HEK293 (cell line): ENCODE results near the gene GAS7.

Experiments used
- CTCF ChIA-PET: fragments of 350-600 bp; formaldehyde crosslinking; extraction: SDS; loops from one replicate; lab custom pipeline; 2021; ENCODE audit warnings: antibody characterized with exemption; lab: Yijun Ruan, JAX
- POLR2A ChIA-PET: fragments of 300-600 bp; formaldehyde crosslinking; extraction: SDS; loops from one replicate; lab custom pipeline; 2020; ENCODE audit warnings: antibody characterized with exemption, inconsistent platforms; lab: Yijun Ruan, JAX
- H3K27ac ChIP-seq: fragments of 200-500 bp; sonication (Bioruptor generic); 2 replicates; pipeline ENCODE4 v1.5.1; 2014; ENCODE audit warnings: low read depth, low read length, control low read depth, inconsistent platforms; ENCODE audit errors: extremely low read depth
- H3K36me3 ChIP-seq, 2 experiments: fragments of 200-500 bp in 1 of 2; sonication (Bioruptor generic) in 1 of 2; 1 replicate in 1 of 2; 2 replicates in 1 of 2; pipeline ENCODE4 v1.5.1; 2014 to 2017; ENCODE audit warnings: inconsistent platforms in 2 of 2, low read length in 2 of 2; ENCODE audit not compliant: control insufficient read depth in 2 of 2, insufficient read depth in 1 of 2
- H3K4me1 ChIP-seq: fragments of 200-500 bp; sonication (Bioruptor generic); 2 replicates; pipeline ENCODE4 v1.5.1; 2014; ENCODE audit warnings: mild to moderate bottlenecking, low read length, inconsistent platforms; ENCODE audit not compliant: control insufficient read depth, insufficient read depth
- H3K4me3 ChIP-seq: 2 replicates; pipeline ENCODE4 v1.5.1; 2011; ENCODE audit warnings: low read depth, mild to moderate bottlenecking, control low read depth, low read length, moderate library complexity
- H3K9me3 ChIP-seq: fragments of 200-500 bp; sonication (Bioruptor generic); 2 replicates; pipeline ENCODE4 v1.5.1; 2014; ENCODE audit warnings: low read depth, low read length, inconsistent platforms; ENCODE audit not compliant: control insufficient read depth, insufficient read depth
- GLI2 ChIP-seq: fragments of 450-650 bp; formaldehyde crosslinking; IDR thresholded peaks from 2 replicates; pipeline ENCODE4; 2017; ENCODE audit warnings: missing biosample characterization, missing genetic modification characterization, low read depth, borderline replicate concordance
- GLIS1 ChIP-seq: fragments of 450-650 bp; formaldehyde crosslinking; IDR thresholded peaks from 2 replicates; pipeline ENCODE4 v1.5.1; 2016; ENCODE audit warnings: missing biosample characterization, missing genetic modification characterization
- KLF10 ChIP-seq: fragments of 450-650 bp; IDR thresholded peaks from 2 replicates; pipeline ENCODE4 v1.5.1; 2018; ENCODE audit warnings: missing biosample characterization, mild to moderate bottlenecking, missing genetic modification characterization
- KLF16 ChIP-seq: fragments of 450-650 bp; formaldehyde crosslinking; IDR thresholded peaks from 2 replicates; pipeline ENCODE4 v1.5.1; 2017; ENCODE audit warnings: missing biosample characterization, missing genetic modification characterization
- SP3 ChIP-seq: fragments of 450-650 bp; formaldehyde crosslinking; IDR thresholded peaks from 2 replicates; pipeline ENCODE4 v1.5.1; 2016; ENCODE audit warnings: missing biosample characterization, missing genetic modification characterization
- YY1 ChIP-seq: fragments of 450-650 bp; formaldehyde crosslinking; IDR thresholded peaks from 2 replicates; pipeline ENCODE4 v1.5.1; 2018; ENCODE audit warnings: missing biosample characterization, missing genetic modification characterization
- ZBTB21 ChIP-seq: fragments of 450-650 bp; formaldehyde crosslinking; IDR thresholded peaks from 2 replicates; pipeline ENCODE4 v1.5.1; 2017; ENCODE audit warnings: missing biosample characterization, missing genetic modification characterization
- ZNF146 ChIP-seq: fragments of 450-650 bp; formaldehyde crosslinking; IDR thresholded peaks from 2 replicates; pipeline ENCODE4 v1.5.1; 2016; ENCODE audit warnings: missing biosample characterization, missing genetic modification characterization
- ZNF214 ChIP-seq: fragments of 450-650 bp; formaldehyde crosslinking; IDR thresholded peaks from 2 replicates; pipeline ENCODE4 v1.5.1; 2017; ENCODE audit warnings: missing biosample characterization, mild to moderate bottlenecking, missing genetic modification characterization, borderline replicate concordance
- ZNF24 ChIP-seq: fragments of 450-650 bp; formaldehyde crosslinking; IDR thresholded peaks from 2 replicates; pipeline ENCODE4 v1.5.1; 2016; ENCODE audit warnings: missing biosample characterization, missing genetic modification characterization
- ZNF248 ChIP-seq: fragments of 450-650 bp; formaldehyde crosslinking; IDR thresholded peaks from 2 replicates; pipeline ENCODE4 v1.5.1; 2017; ENCODE audit warnings: missing biosample characterization, missing genetic modification characterization
- ZNF37A ChIP-seq: fragments of 450-650 bp; IDR thresholded peaks from 2 replicates; pipeline ENCODE4 v1.5.1; 2018; ENCODE audit warnings: missing biosample characterization, missing genetic modification characterization
- ZNF391 ChIP-seq: fragments of 450-650 bp; formaldehyde crosslinking; IDR thresholded peaks from 2 replicates; pipeline ENCODE4 v1.5.1; 2016; ENCODE audit warnings: low read depth, missing biosample characterization, missing genetic modification characterization, borderline replicate concordance
- ZNF426 ChIP-seq: fragments of 450-650 bp; formaldehyde crosslinking; IDR thresholded peaks from 2 replicates; pipeline ENCODE4 v1.5.1; 2017; ENCODE audit warnings: missing biosample characterization, missing genetic modification characterization, mild to moderate bottlenecking, inconsistent platforms, moderate library complexity
- ZNF514 ChIP-seq: fragments of 450-650 bp; formaldehyde crosslinking; IDR thresholded peaks from 2 replicates; pipeline ENCODE4 v1.5.1; 2016; ENCODE audit warnings: missing biosample characterization, missing genetic modification characterization
- ZNF558 ChIP-seq: fragments of 450-650 bp; formaldehyde crosslinking; IDR thresholded peaks from 2 replicates; pipeline ENCODE4 v1.5.1; 2016; ENCODE audit warnings: missing biosample characterization, missing genetic modification characterization
- ZNF561 ChIP-seq: fragments of 450-650 bp; IDR thresholded peaks from 2 replicates; pipeline ENCODE4 v1.5.1; 2018; ENCODE audit warnings: missing biosample characterization, missing genetic modification characterization, borderline replicate concordance
- ZSCAN30 ChIP-seq: fragments of 450-650 bp; IDR thresholded peaks from 2 replicates; pipeline ENCODE4 v1.5.1; 2018; ENCODE audit warnings: missing biosample characterization, mild to moderate bottlenecking, missing genetic modification characterization, moderate library complexity
- TF ChIP-seq, protein P1 (sequence below): fragments of 450-650 bp; formaldehyde crosslinking; IDR thresholded peaks from 2 replicates; pipeline ENCODE4 v1.5.1; 2016; ENCODE audit warnings: missing biosample characterization, missing genetic modification characterization
- TF ChIP-seq, protein P2 (sequence below): fragments of 450-650 bp; formaldehyde crosslinking; IDR thresholded peaks from 2 replicates; pipeline ENCODE4 v1.5.1; 2016; ENCODE audit warnings: missing biosample characterization, missing genetic modification characterization, borderline replicate concordance
- TF ChIP-seq, protein P3 (sequence below): fragments of 450-650 bp; formaldehyde crosslinking; IDR thresholded peaks from 2 replicates; pipeline ENCODE4 v1.5.1; 2016; ENCODE audit warnings: missing biosample characterization, missing genetic modification characterization
- TF ChIP-seq, protein P4 (sequence below): fragments of 450-650 bp; formaldehyde crosslinking; IDR thresholded peaks from 2 replicates; pipeline ENCODE4 v1.5.1; 2016; ENCODE audit warnings: missing biosample characterization, missing genetic modification characterization

Gene GAS7

DNA sequence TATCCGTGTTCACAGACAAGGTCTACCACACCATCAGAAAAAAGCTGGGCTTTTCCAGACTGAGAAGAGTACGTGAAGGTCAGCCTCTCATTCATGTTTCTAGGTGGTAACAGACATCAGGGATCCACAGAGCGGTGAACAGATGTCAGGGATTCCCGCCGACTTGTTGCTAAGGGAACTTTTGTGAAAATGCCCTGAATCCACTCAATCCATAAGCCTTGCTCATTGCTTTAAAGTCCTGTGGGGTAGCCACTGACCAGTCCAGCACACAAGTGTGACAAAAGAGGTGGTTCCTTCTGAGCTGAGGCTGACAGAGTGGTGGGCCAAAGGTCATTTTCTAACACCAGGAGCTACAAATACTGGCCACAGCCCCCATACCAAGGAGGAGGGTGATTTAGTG is 5.9 kb downstream of the GAS7 start:
- POLR2A ChIA-PET, result no interaction called here
- CTCF ChIA-PET, result no interaction called here

DNA sequence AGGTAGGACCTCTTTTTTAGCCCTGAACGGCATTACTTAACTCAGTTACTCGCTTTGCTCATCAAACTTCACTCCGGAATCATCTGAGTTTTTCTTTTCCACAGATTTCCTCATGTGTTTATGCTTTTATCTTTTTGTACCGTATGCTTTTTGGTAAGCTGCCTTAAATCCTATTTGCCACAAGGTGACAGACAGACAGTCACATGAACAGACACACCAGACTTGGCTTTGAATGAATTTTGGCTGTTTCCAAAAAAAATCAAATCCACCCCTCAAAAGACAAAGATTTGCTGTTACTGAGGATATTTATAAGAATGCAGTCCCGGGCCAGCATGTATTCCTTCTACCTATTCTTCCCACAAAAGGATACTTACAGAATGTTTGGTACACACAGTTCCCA is 10.9 kb downstream of the GAS7 start:
- Histone ChIP-seq H3K9me3 (no peaks in the 10 kb centered on the region), H3K4me1 (peaks cover 3% of the 10 kb centered on the region; the same call in 1 of the 2 replicates), H3K4me3 (no peak overlapping the region), H3K27ac (no peak overlapping the region), H3K36me3 (no peaks in the 10 kb centered on the region)
- ChIA-PET CTCF (interaction anchor here (0.6 kb wide), 1 partner anchor 151 kb away, joined by 3 read pairs; no protein-coding TSS in a partner anchor), POLR2A (no interaction called here)
- TF ChIP-seq ZNF214 (tag by site-specific recombination) (no peak), ZNF391 (tag by site-specific recombination) (no peak), KLF10 (no peak), ZNF146 (tag by site-specific recombination) (no peak)
- TF ChIP-seq, protein P1, sequence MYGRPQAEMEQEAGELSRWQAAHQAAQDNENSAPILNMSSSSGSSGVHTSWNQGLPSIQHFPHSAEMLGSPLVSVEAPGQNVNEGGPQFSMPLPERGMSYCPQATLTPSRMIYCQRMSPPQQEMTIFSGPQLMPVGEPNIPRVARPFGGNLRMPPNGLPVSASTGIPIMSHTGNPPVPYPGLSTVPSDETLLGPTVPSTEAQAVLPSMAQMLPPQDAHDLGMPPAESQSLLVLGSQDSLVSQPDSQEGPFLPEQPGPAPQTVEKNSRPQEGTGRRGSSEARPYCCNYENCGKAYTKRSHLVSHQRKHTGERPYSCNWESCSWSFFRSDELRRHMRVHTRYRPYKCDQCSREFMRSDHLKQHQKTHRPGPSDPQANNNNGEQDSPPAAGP (tag by site-specific recombination), result no peak
- TF ChIP-seq, protein P2, sequence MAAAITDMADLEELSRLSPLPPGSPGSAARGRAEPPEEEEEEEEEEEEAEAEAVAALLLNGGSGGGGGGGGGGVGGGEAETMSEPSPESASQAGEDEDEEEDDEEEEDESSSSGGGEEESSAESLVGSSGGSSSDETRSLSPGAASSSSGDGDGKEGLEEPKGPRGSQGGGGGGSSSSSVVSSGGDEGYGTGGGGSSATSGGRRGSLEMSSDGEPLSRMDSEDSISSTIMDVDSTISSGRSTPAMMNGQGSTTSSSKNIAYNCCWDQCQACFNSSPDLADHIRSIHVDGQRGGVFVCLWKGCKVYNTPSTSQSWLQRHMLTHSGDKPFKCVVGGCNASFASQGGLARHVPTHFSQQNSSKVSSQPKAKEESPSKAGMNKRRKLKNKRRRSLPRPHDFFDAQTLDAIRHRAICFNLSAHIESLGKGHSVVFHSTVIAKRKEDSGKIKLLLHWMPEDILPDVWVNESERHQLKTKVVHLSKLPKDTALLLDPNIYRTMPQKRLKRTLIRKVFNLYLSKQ (tag by site-specific recombination), result no peak
- TF ChIP-seq, protein P3, sequence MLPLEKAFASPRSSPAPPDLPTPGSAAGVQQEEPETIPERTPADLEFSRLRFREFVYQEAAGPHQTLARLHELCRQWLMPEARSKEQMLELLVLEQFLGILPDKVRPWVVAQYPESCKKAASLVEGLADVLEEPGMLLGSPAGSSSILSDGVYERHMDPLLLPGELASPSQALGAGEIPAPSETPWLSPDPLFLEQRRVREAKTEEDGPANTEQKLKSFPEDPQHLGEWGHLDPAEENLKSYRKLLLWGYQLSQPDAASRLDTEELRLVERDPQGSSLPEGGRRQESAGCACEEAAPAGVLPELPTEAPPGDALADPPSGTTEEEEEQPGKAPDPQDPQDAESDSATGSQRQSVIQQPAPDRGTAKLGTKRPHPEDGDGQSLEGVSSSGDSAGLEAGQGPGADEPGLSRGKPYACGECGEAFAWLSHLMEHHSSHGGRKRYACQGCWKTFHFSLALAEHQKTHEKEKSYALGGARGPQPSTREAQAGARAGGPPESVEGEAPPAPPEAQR (tag by site-specific recombination), result no peak

More for the DNA sequence above, 5.9 kb downstream of the GAS7 start:
- TF ChIP-seq GLIS1 (tag by site-specific recombination), result no peak
- TF ChIP-seq ZSCAN30, result no peak
- TF ChIP-seq ZNF24 (tag by site-specific recombination), result no peak
- no peak for TF ChIP-seq ZNF561 (tag by site-specific recombination)
- TF ChIP-seq ZNF426 (tag by site-specific recombination), result no peak
- TF ChIP-seq ZNF558 (tag by site-specific recombination), result no peak
- no peak for TF ChIP-seq SP3
- TF ChIP-seq YY1 (tag by site-specific recombination), result no peak
- TF ChIP-seq, protein P4, sequence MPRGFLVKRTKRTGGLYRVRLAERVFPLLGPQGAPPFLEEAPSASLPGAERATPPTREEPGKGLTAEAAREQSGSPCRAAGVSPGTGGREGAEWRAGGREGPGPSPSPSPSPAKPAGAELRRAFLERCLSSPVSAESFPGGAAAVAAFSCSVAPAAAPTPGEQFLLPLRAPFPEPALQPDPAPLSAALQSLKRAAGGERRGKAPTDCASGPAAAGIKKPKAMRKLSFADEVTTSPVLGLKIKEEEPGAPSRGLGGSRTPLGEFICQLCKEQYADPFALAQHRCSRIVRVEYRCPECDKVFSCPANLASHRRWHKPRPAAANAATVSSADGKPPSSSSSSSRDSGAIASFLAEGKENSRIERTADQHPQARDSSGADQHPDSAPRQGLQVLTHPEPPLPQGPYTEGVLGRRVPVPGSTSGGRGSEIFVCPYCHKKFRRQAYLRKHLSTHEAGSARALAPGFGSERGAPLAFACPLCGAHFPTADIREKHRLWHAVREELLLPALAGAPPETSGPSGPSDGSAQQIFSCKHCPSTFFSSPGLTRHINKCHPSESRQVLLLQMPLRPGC (tag by site-specific recombination), result no peak
- TF ChIP-seq GLI2 (tag by site-specific recombination), result no peak
- TF ChIP-seq KLF16 (tag by site-specific recombination), result no peak
- no peak for TF ChIP-seq ZBTB21 (tag by site-specific recombination)
- no peak for TF ChIP-seq ZNF37A (tag by site-specific recombination)
- TF ChIP-seq ZNF248, result no peak
- no peak for TF ChIP-seq ZNF514 (tag by site-specific recombination)
- H3K9me3 ChIP-seq, result no peaks in the 10 kb centered on the region
- no peaks in the 10 kb centered on the region; the same call in 1 of the 2 replicates for H3K4me1 ChIP-seq
- no peak overlapping the region for H3K4me3 ChIP-seq
- no peak overlapping the region for H3K27ac ChIP-seq
- no peaks in the 10 kb centered on the region for H3K36me3 ChIP-seq
